ENCODE measurements around the gene ZNF264. TPM values are rescaled to one million over a fixed set of nuclear protein-coding genes. Genes with fewer than 3 reads are reported as not detected.
"Not testable (repeated sequence)": the region's sequence is repeated elsewhere in the genome, so short reads cannot be mapped to it uniquely, and the experiment has no call there.

The ZNF264 gene
- 10 to 100 TPM; 50.7 to 55.9 TPM for total RNA-seq

GRCh38 chr19:57191141-57192076 lies at the start of gene ZNF264:
ZNF264 (plus strand) TSS chr19:57191500; CDS start chr19:57191914, 414 bp downstream.
- POLR2A ChIA-PET: interaction anchor here (0.8 to 1.3 kb wide), 7 partner anchors 18 to 1157 kb away, joined by 3 to 4 read pairs (median 3); partner anchors contain the start of genes ZNF548, ZNF772 and ZNF805
- peaks cover 27% of the 10 kb centered on the region for H3K4me1 Mint-ChIP-seq
- H3K4me3 Mint-ChIP-seq: peak within 1 kb of the TSS; percentile 94
- peaks cover 31% of the 10 kb centered on the region for H3K9me3 Mint-ChIP-seq
- ATAC-seq (ENCODE audit: low read depth) (peak; percentile 97), DNase-seq (peak; percentile 90)
- no peaks in the 10 kb centered on the region for H3K27me3 Mint-ChIP-seq
- H3K36me3 Mint-ChIP-seq: peaks cover 59% of the 10 kb centered on the region
- peak within 1 kb of the TSS; percentile 93 for H3K27ac Mint-ChIP-seq

- Mint-ChIP-seq H3K36me3 (peaks cover 2% of the 10 kb centered on the region), H3K4me3 (no peak overlapping the region), H3K4me1 (no peaks in the 10 kb centered on the region), H3K9me3 (peaks cover 21% of the 10 kb centered on the region), H3K27me3 (no peaks in the 10 kb centered on the region), H3K27ac (no peak overlapping the region)
- DNase-seq: no peak
- POLR2A ChIA-PET: interaction anchor here (0.6 kb wide), 1 partner anchor 283 kb away, joined by 3 read pairs; no protein-coding TSS in a partner anchor
- no peak for ATAC-seq (ENCODE audit: low read depth)
These were observed 49.6 kb upstream of the ZNF264 start for GRCh38 chr19:57141699-57142098.

- no peak overlapping the region for H3K27ac Mint-ChIP-seq
- no peaks in the 10 kb centered on the region for H3K36me3 Mint-ChIP-seq
- DNase-seq (no peak), ATAC-seq (ENCODE audit: low read depth) (no peak)
- H3K4me3 Mint-ChIP-seq: no peak overlapping the region
- POLR2A ChIA-PET: no interaction called here
- no peaks in the 10 kb centered on the region for H3K27me3 Mint-ChIP-seq
- H3K4me1 Mint-ChIP-seq: no peaks in the 10 kb centered on the region
- H3K9me3 Mint-ChIP-seq: peaks cover 13% of the 10 kb centered on the region
These were observed 38.4 kb upstream of the ZNF264 start for GRCh38 chr19:57152921-57153320.

- Mint-ChIP-seq H3K27ac (no peak overlapping the region), H3K36me3 (no peaks in the 10 kb centered on the region), H3K27me3 (peaks cover 1% of the 10 kb centered on the region), H3K9me3 (peaks cover 23% of the 10 kb centered on the region), H3K4me1 (no peaks in the 10 kb centered on the region), H3K4me3 (no peak overlapping the region)
- ATAC-seq (ENCODE audit: low read depth): no peak
- no peak for DNase-seq
- POLR2A ChIA-PET: no interaction called here
These were observed 29.2 kb upstream of the ZNF264 start for GRCh38 chr19:57161985-57162539.

- no peaks in the 10 kb centered on the region for H3K4me1 Mint-ChIP-seq
- no peaks in the 10 kb centered on the region for H3K36me3 Mint-ChIP-seq
- DNase-seq (no peak), ATAC-seq (ENCODE audit: low read depth) (no peak)
- H3K4me3 Mint-ChIP-seq: no peak overlapping the region
- H3K9me3 Mint-ChIP-seq: peaks cover 18% of the 10 kb centered on the region
- H3K27me3 Mint-ChIP-seq: peaks cover 1% of the 10 kb centered on the region
- H3K27ac Mint-ChIP-seq: no peak overlapping the region
- POLR2A ChIA-PET: no interaction called here
These were observed 25.5 kb upstream of the ZNF264 start for GRCh38 chr19:57165846-57166245.

GRCh38 chr19:57167385-57167784 lies 23.9 kb upstream of the ZNF264 start, which contains the start of gene DUXA:
DUXA (minus strand) TSS chr19:57167485; CDS start chr19:57167443, 42 bp downstream.
- POLR2A ChIA-PET: no interaction called here
- H3K4me3 Mint-ChIP-seq: no peak within 1 kb of the TSS

GRCh38 chr19:57171551-57172081 lies 19.7 kb upstream of the ZNF264 start:
- Mint-ChIP-seq H3K27me3 (no peaks in the 10 kb centered on the region), H3K36me3 (peaks cover 2% of the 10 kb centered on the region), H3K4me1 (peaks cover 4% of the 10 kb centered on the region), H3K27ac (peak overlapping the region; percentile 82), H3K4me3 (peak overlapping the region; percentile 79), H3K9me3 (peaks cover 19% of the 10 kb centered on the region)
- POLR2A ChIA-PET: no interaction called here
- peak; percentile 54 for DNase-seq
- peak; percentile 55 for ATAC-seq (ENCODE audit: low read depth)

More at GRCh38 chr19:57167385-57167784, 23.9 kb upstream of the ZNF264 start, which contains the start of gene DUXA:
- ATAC-seq (ENCODE audit: low read depth) (no peak), DNase-seq (no peak)
- peaks cover 3% of the 10 kb centered on the region for H3K4me1 Mint-ChIP-seq
- peaks cover 2% of the 10 kb centered on the region for H3K36me3 Mint-ChIP-seq
- H3K27ac Mint-ChIP-seq: no peak within 1 kb of the TSS
- H3K27me3 Mint-ChIP-seq: peaks cover 1% of the 10 kb centered on the region
- H3K9me3 Mint-ChIP-seq: peaks cover 20% of the 10 kb centered on the region

- DNase-seq: no peak
- Mint-ChIP-seq H3K36me3 (peaks cover 50% of the 10 kb centered on the region), H3K9me3 (peaks cover 29% of the 10 kb centered on the region), H3K4me3 (peak overlapping the region; percentile 94), H3K27me3 (peaks cover 2% of the 10 kb centered on the region), H3K27ac (peak overlapping the region; percentile 93), H3K4me1 (peaks cover 27% of the 10 kb centered on the region)
- ATAC-seq (ENCODE audit: low read depth): no peak
- POLR2A ChIA-PET: interaction anchor here (0.8 to 1.2 kb wide), 2 partner anchors 50 to 199 kb away, joined by 3 read pairs; partner anchors contain the start of genes ZNF548 and ZNF805
These were observed 999 bp upstream of the ZNF264 start for GRCh38 chr19:57190301-57190700.

- Mint-ChIP-seq H3K9me3 (peaks cover 33% of the 10 kb centered on the region), H3K27ac (peak overlapping the region; percentile 93), H3K36me3 (peaks cover 65% of the 10 kb centered on the region), H3K4me3 (peak overlapping the region; percentile 94), H3K4me1 (peaks cover 27% of the 10 kb centered on the region), H3K27me3 (no peaks in the 10 kb centered on the region)
- DNase-seq (no peak), ATAC-seq (ENCODE audit: low read depth) (no peak)
- POLR2A ChIA-PET: interaction anchor here (0.9 to 1.3 kb wide), 5 partner anchors 17 to 1156 kb away, joined by 3 to 4 read pairs (median 3); partner anchors contain the start of gene ZNF772
These were observed 749 bp downstream of the ZNF264 start for GRCh38 chr19:57192077-57192420.

- Mint-ChIP-seq H3K4me1 (peaks cover 27% of the 10 kb centered on the region), H3K36me3 (peaks cover 73% of the 10 kb centered on the region), H3K4me3 (peak overlapping the region; percentile 94), H3K9me3 (peaks cover 29% of the 10 kb centered on the region), H3K27ac (peak overlapping the region; percentile 36), H3K27me3 (no peaks in the 10 kb centered on the region)
- no peak for DNase-seq
- POLR2A ChIA-PET: no interaction called here
- ATAC-seq (ENCODE audit: low read depth): no peak
These were observed 1.7 kb downstream of the ZNF264 start for GRCh38 chr19:57192993-57193392.

GRCh38 chr19:57197874-57198273 lies 6.6 kb downstream of the ZNF264 start:
- H3K4me1 Mint-ChIP-seq: peaks cover 10% of the 10 kb centered on the region
- H3K27ac Mint-ChIP-seq; H3K27me3 Mint-ChIP-seq; H3K4me3 Mint-ChIP-seq; POLR2A ChIA-PET; DNase-seq; ATAC-seq (ENCODE audit: low read depth): not testable (repeated sequence)
- H3K36me3 Mint-ChIP-seq: peaks cover 92% of the 10 kb centered on the region
- peaks cover 22% of the 10 kb centered on the region for H3K9me3 Mint-ChIP-seq

GRCh38 chr19:57202160-57202559 lies 10.9 kb downstream of the ZNF264 start:
- POLR2A ChIA-PET: interaction anchor here (0.6 kb wide), 1 partner anchor 992 kb away, joined by 8 read pairs; no protein-coding TSS in a partner anchor
- H3K4me3 Mint-ChIP-seq: no peak overlapping the region
- ATAC-seq (ENCODE audit: low read depth) (no peak), DNase-seq (no peak)
- H3K27me3 Mint-ChIP-seq: no peaks in the 10 kb centered on the region
- H3K9me3 Mint-ChIP-seq: peaks cover 16% of the 10 kb centered on the region
- no peaks in the 10 kb centered on the region for H3K4me1 Mint-ChIP-seq
- H3K36me3 Mint-ChIP-seq: peaks cover 86% of the 10 kb centered on the region
- no peak overlapping the region for H3K27ac Mint-ChIP-seq

- POLR2A ChIA-PET: no interaction called here
- Mint-ChIP-seq H3K4me1 (no peaks in the 10 kb centered on the region), H3K36me3 (peaks cover 78% of the 10 kb centered on the region), H3K27me3 (no peaks in the 10 kb centered on the region), H3K9me3 (peaks cover 26% of the 10 kb centered on the region), H3K27ac (no peak overlapping the region), H3K4me3 (no peak overlapping the region)
- DNase-seq (no peak), ATAC-seq (ENCODE audit: low read depth) (no peak)
These were observed 19.1 kb downstream of the ZNF264 start for GRCh38 chr19:57210381-57210780.
